ENCODE measurements around the gene TUFT1.
"Not testable (repeated sequence)": the region's sequence is repeated elsewhere in the genome, so short reads cannot be mapped to it uniquely, and the experiment has no call there.

- TF ChIP-seq, protein P1, sequence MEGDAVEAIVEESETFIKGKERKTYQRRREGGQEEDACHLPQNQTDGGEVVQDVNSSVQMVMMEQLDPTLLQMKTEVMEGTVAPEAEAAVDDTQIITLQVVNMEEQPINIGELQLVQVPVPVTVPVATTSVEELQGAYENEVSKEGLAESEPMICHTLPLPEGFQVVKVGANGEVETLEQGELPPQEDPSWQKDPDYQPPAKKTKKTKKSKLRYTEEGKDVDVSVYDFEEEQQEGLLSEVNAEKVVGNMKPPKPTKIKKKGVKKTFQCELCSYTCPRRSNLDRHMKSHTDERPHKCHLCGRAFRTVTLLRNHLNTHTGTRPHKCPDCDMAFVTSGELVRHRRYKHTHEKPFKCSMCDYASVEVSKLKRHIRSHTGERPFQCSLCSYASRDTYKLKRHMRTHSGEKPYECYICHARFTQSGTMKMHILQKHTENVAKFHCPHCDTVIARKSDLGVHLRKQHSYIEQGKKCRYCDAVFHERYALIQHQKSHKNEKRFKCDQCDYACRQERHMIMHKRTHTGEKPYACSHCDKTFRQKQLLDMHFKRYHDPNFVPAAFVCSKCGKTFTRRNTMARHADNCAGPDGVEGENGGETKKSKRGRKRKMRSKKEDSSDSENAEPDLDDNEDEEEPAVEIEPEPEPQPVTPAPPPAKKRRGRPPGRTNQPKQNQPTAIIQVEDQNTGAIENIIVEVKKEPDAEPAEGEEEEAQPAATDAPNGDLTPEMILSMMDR (IDR thresholded peaks at IDR 0.05 in 8 of 11, conservative IDR thresholded peaks at IDR 0.05 in 3 of 11) = not testable (repeated sequence)
- TF ChIP-seq POLR2AphosphoS5 (IDR thresholded peaks at IDR 0.05) = not testable (repeated sequence)
These were observed 78.9 kb downstream of the TUFT1 start for GRCh38 chr1:151618996-151619395.

All from spleen (tissue), 7 donors.